Ascending aorta (tissue), 2 donors: ENCODE measurements around the gene SLC2A13. TPM values are rescaled to one million over a fixed set of nuclear protein-coding genes. Genes with fewer than 3 reads are reported as not detected.
"Not testable (repeated sequence)": the region's sequence is repeated elsewhere in the genome, so short reads cannot be mapped to it uniquely, and the experiment has no call there.

Experiments
- DNase-seq, 2 donors: peaks; one replicate each; pipeline ENCODE4 v3.0.0-alpha.2; 2019; ENCODE audit warnings: low spot score in 2 of 2
- H3K27ac ChIP-seq, 2 donors: fragments of 200-600 bp; sonication (generic); one replicate each; pipeline ENCODE4 v1.5.1; 2016 to 2017; ENCODE audit warnings: mild to moderate bottlenecking in 1 of 2
- H3K27me3 ChIP-seq: fragments of 200-600 bp; sonication (generic); one replicate; pipeline ENCODE4 v1.5.1; 2017
- H3K36me3 ChIP-seq, 2 donors: fragments of 200-600 bp; sonication (generic); one replicate each; pipeline ENCODE4 v1.5.1; 2016
- H3K4me1 ChIP-seq, 2 donors: fragments of 200-600 bp; sonication (generic); one replicate each; pipeline ENCODE4 v1.5.1; 2016 to 2017; ENCODE audit warnings: mild to moderate bottlenecking in 1 of 2
- H3K4me3 ChIP-seq, 2 donors: fragments of 200-600 bp; sonication (generic); one replicate each; pipeline ENCODE4 v1.5.1; 2016 to 2017; ENCODE audit warnings: mild to moderate bottlenecking in 1 of 2
- H3K9me3 ChIP-seq, 2 donors: fragments of 200-600 bp; sonication (generic); one replicate each; pipeline ENCODE4 v1.5.1; 2016
- CTCF ChIP-seq, 3 experiments: fragments of 200-600 bp in 2 of 3; fragments of 450-650 bp in 1 of 3; sonication (generic) in 2 of 3; IDR thresholded peaks; one replicate each; pipeline ENCODE4 v1.5.1; 2016 to 2019; ENCODE audit warnings: antibody characterized with exemption in 3 of 3, mild to moderate bottlenecking in 1 of 3, moderate library complexity in 1 of 3
- intact Hi-C: fragments of 100-400 bp; cut with DNase I; formaldehyde crosslinking; loops from one replicate; pipeline ENCODE4 v1.15.1; 2023
- total RNA-seq: library from RNA; depleted of rRNA; stranded (reverse); fragments of >200 nt; gene quantifications from one replicate; pipeline ENCODE4 v1.1.0, GENCODE V29; 2016

The SLC2A13 gene
- total RNA-seq, 1 donor from 2014 or later, result 23.5 TPM

- intact Hi-C loops, result no loop called here
- Histone ChIP-seq H3K4me1 (no peaks in the 10 kb centered on the region), H3K27ac (no peak overlapping the region), H3K36me3 (no peaks in the 10 kb centered on the region), H3K27me3 (no peaks in the 10 kb centered on the region), H3K4me3 (no peak overlapping the region), H3K9me3 (no peaks in the 10 kb centered on the region)
- no peak for TF ChIP-seq CTCF (IDR thresholded peaks at IDR 0.05)
- DNase-seq, result no peak
Observed at GRCh38 chr12:39897315-39897714, 208.6 kb downstream of the SLC2A13 start.

- H3K27me3 ChIP-seq, H3K4me3 ChIP-seq, H3K36me3 ChIP-seq, H3K9me3 ChIP-seq, intact Hi-C loops, H3K27ac ChIP-seq, DNase-seq, H3K4me1 ChIP-seq: not testable (repeated sequence)
Observed at GRCh38 chr12:39893388-39893787, 212.5 kb downstream of the SLC2A13 start.

- no peak for TF ChIP-seq CTCF (IDR thresholded peaks at IDR 0.05)
- Histone ChIP-seq H3K4me3 (no peak overlapping the region), H3K27ac (no peak overlapping the region), H3K27me3 (no peaks in the 10 kb centered on the region), H3K9me3 (no peaks in the 10 kb centered on the region), H3K36me3 (no peaks in the 10 kb centered on the region), H3K4me1 (no peaks in the 10 kb centered on the region)
- intact Hi-C loops, result no loop called here
- DNase-seq, result no peak
Observed at GRCh38 chr12:39892146-39892545, 213.7 kb downstream of the SLC2A13 start.

GRCh38 chr12:39887856-39888255 is 218.0 kb downstream of the SLC2A13 start:
- H3K27ac ChIP-seq, result no peak overlapping the region
- intact Hi-C loops, result no loop called here
- TF ChIP-seq CTCF (IDR thresholded peaks at IDR 0.05), result no peak
- H3K36me3 ChIP-seq, result no peaks in the 10 kb centered on the region
- no peak for DNase-seq
- H3K4me3 ChIP-seq, result no peak overlapping the region
- H3K4me1 ChIP-seq, result no peaks in the 10 kb centered on the region
- H3K27me3 ChIP-seq, result no peaks in the 10 kb centered on the region
- H3K9me3 ChIP-seq, result no peaks in the 10 kb centered on the region

- H3K27me3 ChIP-seq, result no peaks in the 10 kb centered on the region
- TF ChIP-seq CTCF (IDR thresholded peaks at IDR 0.05), result no peak
- H3K36me3 ChIP-seq, result no peaks in the 10 kb centered on the region
- no peak overlapping the region for H3K4me3 ChIP-seq
- DNase-seq, result no peak
- no peaks in the 10 kb centered on the region for H3K4me1 ChIP-seq
- intact Hi-C loops, result no loop called here
- H3K27ac ChIP-seq, result no peak overlapping the region
- no peaks in the 10 kb centered on the region for H3K9me3 ChIP-seq
Observed at GRCh38 chr12:39886106-39886505, 219.8 kb downstream of the SLC2A13 start.

GRCh38 chr12:39884616-39885125 is 221.2 kb downstream of the SLC2A13 start:
- Histone ChIP-seq H3K9me3 (no peaks in the 10 kb centered on the region), H3K27ac (no peak overlapping the region), H3K36me3 (no peaks in the 10 kb centered on the region), H3K27me3 (no peaks in the 10 kb centered on the region), H3K4me1 (no peaks in the 10 kb centered on the region), H3K4me3 (no peak overlapping the region)
- intact Hi-C loops, result no loop called here
- DNase-seq, result no peak
- no peak for TF ChIP-seq CTCF (IDR thresholded peaks at IDR 0.05)
